IPS-NIHi7 (cell line): Measurements from ENCODE around the gene APCDD1L.

Experiments
- DNase-seq: peaks from one replicate; pipeline ENCODE4 v3.0.0; 2012; ENCODE audit warnings: mixed read lengths; ENCODE audit errors: extremely low spot score

The APCDD1L gene

DNA sequence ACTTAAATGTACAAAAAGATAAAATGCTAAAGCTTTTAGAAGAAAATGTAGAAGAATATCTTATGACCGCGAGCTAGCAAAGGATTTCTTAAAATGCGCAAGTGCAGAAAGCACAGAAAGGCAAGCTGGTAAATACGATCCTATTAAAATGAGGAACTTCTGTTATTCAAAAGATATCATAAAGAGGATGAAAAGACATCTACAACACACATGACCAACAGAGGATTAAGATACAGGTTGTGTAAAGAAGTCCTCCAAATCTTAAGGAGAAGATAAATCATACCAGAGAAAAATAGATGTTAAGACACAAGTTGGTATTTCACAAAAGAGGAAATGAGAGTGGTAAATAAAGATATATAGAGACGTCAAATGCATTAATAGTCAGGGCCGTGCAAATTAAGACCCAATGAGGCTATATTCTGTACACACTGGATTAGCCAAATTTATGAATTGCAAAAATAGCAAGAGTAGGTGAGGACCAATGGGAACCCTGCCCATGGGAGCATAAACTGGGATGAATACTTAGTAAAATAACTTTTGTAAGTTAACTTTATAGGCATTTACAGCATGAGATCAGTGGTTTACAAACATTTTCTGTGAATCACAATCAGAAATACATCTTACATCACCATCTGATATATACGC lies 23.0 kb downstream of the APCDD1L start:
- no peak for DNase-seq

DNA sequence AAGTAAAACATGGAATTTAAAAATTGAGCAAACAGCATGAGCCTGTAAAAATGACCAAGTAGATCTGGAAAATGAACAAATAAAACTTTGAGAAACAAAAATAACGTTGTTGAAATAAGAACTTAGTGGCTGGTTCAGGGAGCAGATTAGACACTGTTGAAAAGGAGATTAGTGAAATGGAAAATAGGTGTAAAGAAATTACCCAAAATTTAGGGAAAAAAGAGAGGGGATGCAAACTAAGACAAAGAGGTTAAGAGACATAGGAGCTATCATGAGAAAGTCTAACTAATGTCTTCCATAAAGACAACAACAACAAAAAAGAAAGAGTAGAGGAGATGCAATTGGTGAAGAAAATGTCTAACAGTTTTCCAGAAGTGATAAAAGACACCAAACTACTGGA lies 29.0 kb downstream of the APCDD1L start:
- no peak for DNase-seq

DNA sequence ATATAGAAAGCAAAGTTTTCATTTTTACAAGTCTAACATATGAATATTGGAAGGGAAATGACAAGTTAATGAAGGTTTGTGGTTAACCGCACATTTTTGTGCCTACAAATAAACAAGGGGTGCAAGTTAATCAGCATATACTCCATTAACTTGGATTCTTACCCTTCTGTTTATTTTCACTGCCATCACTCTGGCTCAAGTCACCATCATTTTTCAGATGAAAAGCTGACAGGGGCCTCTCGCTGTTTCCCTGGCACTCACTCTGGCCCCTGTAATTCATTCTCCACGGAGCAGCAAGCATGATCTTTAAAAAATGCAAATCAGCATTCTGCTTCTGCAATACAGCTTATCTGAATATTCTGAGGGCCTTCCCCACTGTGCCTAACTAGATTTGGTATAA lies 29.8 kb downstream of the APCDD1L start:
- no peak for DNase-seq

DNA sequence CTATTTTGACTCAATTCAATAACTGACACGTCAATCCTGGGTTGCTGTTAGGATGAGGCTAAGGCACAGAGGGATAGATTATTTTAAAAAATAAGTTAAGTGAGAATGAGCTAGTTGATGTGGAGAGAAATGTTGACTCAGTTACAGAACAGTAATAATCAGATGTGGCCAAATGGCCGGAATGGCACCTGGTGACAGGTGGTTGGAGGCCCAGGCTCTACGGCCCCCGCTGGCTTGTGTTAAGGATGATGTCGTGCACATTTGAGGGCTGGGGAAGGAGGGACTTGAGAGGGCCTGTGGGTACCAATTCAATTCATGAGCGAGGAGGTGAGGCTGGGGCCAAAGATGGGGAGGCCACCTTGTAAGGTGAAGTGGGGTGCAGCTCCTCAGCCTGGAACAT lies 31.7 kb downstream of the APCDD1L start:
- no peak for DNase-seq

DNA sequence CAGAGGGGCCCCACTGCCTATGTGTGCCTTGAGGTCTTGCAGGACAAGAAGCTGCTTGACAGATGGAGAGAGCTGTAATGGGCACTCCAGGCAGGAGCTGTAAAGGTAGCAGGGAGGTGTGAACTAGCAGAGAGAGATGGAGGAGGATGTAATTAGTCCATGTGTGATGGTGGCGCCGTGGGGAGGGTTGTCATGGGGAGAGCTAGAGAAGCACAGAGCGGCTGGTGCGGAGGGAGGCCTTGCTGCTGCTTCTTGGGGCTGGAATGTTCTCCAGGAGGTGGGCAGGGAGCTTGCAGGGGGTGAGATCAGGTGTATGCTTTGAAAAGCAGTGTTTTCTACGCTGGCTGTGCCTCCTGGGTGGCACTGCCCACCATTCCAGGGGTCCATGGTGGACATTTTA lies 32.1 kb downstream of the APCDD1L start:
- DNase-seq: no peak

DNA sequence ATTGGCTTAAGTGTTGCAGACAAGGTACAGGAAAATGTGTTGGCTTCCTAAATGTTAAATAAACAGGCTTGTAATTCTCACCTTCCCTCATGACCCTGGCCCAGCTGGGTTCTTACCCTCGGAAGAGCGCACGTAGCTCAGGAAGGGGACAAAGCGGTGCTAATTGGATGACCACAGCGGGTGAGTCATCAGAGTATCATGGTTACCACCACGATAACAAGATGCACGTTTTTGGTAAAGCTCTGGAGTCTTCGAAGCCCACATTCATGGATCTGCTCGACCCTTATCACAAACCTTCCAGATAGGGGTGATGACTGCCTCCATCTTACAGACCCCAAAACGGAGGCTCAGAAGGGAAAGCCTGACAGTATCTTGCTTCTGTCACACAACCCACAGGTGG lies 32.8 kb downstream of the APCDD1L start:
- DNase-seq: peak; percentile 67

DNA sequence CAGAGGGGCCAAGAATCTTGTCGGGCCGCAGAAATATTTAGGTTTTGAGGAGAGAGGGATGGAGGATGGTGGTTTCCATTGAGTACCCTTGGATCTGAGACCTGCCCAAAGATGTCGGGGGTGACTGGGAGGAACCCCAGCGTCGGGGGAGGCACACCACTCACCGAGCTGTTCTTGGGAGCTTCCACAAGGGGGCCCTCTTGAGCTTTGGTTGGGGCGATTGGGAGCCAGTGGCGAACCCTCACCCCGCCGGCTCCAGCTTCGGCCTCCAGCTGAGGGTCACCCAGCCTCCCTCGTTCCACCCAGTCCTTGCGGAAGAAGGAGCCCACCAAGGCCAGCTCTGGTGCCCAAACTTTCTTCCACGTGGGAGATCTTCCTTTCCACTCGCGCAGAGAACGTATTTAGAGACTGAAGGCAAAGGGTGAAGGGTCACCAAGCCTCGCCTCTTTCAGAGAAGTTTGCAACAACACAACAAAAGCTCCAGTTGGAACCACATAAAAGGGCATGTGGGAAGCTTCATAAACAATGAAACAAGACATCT lies 33.6 kb downstream of the APCDD1L start:
- peak; percentile 98 for DNase-seq

DNA sequence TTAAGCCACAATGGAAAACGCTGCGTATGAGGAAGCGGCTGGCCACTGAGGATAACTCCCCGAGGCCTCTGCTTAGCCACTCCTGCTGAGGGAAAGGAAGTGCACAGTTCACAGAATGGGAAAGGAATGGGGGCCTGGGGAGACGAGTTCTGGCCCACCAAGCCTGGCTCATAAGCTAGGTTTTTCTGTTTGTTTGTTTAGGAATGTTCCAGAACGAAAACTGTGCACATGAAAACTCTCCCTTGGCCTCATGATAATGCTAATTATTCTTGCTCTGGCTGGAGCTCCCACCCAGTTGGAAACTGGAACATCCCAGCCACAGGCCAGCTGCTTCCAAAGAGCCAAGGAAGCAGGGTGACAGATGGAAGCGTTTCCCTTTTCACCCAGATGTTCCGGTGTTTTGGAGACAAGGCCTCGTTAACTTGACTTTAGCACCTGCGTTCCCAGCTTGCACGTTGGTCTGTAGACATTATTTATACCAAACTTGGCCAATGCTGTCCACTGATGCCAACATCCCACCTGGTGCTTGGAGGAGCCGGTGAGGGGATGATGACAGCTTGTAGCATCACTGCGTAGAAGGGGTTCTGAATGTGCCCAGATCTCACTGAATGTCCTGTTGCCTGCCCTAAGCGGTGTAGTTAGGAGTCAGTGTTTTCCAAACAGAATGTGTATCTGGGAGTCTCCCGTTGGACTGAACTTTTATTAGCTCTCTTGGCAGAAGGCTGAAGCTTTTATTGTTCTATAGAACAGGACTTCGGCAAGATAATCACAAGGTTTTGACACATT lies 34.5 kb downstream of the APCDD1L start:
- no peak for DNase-seq

DNA sequence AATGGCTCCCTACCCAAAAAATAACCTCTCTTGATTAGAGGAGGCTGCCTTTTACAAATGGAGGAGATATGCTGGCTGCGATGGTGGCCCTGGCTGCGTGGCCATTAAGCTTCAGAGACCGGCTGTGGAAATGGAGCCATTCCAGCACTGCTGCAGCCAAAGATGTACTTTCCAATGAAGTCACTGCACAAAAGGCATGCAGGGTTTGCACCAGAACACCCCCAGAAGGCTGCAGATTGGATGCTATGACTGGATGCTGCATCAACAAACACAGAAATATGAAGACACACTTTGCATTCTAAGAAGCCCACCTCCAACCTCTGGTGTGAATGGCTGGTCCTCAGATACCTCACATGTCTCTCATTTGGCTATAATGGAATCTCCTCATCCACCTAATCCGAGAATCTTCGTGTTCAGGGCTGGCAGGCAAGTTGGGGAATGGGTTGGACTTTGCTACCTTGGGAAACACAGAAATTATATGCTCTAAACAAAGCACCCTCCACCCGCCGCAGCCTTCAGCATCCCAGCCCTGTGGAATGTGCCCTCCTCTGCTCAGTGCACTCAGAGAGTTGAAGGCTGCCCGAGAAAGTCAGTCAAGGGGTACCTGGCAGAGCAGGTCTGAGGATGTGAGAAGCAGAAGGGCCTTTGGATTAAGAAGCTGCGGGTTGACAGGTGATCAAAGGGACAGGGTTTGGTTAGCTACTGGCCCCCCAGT lies 35.3 kb downstream of the APCDD1L start:
- DNase-seq: no peak

DNA sequence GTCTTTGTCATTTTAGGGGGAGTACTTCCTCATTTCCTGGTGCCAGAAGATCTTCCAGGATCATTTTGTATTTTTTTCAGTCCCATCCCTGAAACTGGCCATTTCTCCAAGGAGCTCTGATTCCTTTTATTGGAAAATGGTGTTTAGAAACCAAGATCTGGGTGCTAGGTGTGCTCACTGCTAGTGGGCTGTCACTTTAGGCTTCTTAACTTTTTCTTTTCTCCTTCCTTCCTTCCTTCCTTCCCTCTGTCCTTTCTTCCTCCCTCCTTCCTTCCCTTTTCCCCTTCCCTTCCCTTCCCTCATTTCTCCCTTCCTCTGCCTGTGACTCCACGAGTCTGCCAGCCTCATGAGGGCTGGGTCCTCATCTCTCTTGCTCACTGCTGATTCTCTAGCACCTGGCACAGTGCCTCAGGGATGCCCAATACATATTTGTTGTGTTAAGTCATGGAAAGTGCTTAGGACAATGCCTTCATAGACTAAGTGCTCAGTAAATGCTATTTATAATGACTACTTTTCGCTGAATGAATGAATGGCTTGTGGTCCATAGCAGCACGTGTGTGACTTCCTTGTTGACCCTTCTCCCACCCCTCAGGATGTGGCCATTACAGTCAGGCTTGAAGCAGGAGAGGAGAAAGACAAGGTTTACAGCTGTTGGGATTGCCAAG lies 36.9 kb downstream of the APCDD1L start:
- DNase-seq: no peak

DNA sequence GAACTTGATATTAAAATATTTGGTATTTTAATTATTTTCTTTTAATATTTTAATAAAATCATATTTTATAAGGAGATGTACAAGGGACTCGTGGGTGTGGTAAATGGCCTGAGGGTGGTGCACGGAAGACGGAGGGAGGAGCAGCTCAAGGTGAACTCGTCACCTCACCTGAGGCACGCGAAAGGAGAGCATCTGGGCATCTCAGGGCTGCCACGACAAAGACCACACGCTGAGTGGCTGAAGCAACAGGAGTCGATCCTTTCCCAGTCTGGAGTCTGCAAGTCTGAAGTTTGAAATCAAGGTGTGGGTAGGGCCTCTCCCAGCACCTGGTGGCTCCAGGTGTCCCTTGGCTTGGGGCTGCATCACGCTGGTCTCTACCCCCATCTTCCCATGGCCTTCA lies 39.7 kb downstream of the APCDD1L start:
- no peak for DNase-seq

DNA sequence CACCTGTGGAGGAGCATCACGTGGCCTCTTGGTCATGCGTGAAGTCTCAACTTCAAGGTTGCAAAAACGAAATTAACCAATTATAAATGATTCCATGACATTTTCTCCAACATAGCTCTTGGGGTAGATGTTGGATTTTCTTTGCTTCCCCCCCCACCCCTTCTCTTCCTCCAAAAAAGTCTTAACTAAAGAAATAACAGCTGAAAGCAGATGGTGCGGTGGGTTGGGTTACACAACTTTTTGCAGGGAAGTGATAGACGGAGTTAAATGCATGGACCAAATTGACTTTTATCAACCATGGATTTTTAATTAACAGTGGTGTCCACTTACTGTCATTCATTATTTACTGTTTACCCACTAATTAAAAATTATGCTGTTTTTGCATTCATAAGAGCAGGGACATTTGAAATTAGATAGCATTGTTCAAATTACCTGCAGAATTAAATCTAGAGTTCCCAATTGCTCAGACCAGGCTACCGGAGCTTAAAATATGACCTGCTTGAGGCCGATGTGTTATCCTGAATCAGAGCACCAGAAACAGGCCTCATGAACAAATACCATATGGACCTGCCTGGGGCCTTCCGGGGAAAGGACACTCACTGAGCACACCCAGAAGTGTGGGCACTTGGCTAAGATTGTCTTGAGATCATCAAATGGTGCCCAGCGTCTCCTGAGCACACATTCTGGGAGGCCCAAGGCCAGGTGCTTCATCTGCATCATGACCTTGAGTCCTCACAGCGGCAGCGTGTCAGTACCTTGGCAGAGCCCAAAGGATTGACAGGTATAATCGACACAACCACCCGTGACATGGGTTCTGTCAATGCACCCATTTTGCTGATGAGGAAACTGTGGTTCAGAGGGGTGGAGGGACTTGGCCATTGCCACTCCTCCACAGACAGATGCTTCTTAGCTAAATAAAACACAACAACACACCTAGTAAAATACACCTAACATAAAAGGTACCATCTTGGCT lies 41.5 kb downstream of the APCDD1L start:
- no peak for DNase-seq

DNA sequence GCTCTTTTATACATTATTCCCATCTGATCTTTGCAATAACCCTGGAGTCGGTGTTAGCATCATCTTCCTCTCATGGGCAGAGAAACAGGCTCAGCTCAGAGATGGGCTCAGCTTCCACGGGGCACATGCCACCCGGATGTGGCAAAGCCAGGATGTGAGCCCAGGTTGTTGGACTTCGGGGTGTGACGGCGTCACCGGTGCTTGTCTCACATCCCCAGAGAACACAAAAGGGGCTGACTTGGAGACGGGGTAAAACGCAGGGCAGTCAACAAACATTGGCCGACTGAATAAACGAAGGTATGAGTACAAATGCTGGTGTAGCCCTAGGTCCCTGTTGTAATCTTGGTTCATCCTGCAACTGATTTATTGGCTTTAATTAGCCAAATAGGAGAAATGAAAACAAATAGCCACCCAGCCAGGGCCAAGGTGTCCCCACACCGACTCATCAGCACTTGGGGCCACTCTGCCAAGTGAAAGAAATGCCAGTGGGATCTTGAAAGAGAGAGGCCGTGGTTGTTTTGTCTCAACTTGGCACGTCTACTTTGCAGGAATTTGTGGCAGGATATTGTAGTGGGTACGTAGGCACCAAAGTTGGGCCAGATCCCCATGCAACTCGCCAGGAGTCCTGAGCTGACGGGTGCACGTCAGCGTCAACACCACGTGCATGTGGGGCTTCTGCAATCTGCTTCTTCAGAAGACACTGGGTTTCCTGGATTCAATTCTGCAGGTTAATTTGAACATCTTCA lies 42.8 kb downstream of the APCDD1L start:
- no peak for DNase-seq

DNA sequence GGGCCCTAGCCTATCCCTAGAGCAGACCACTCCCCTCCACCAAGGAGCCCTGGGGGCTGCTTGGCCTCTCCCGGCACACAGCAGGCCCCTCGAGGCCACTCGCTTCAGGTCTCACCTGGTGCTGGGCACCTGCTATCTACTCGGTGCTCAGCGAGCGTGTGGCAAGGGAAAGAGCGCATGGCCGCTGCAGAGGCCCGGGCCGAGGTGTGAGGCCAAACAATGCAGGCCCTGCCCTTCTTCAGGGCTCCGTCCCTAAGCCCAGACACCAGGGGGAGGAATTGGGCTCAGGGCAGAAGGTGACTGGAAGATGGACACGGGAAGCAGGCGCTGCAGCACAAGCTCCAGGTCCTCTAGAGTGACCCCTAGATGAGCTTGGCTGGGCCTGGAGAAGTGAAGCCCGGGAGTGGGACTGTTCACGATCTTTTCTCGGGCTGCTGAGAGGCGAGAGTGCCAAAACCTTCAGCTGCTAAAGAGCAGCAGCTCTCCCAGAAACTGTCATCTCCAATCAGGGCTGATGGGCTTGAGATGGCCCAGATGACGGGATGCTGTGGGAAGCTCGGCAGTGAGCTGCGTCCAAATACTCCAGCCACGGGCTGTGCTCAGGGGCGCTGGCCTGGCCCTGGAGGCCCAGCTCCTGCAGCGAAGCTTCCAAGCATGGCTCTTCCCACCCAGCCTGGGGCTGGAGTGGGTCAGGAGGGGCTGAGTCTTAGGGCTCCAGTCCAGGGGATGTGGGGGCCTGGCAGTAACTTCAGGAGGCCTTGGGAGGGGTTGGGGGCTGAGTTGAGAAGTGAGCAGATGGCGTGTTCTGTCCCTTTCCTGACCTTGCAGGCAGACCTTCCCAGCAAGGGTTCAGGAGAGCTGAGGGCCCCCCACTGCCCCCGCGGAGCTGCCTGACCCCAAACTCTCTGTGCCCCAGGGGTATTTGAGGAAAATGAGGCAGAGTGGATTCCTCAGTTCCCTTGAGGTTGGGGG lies 43.7 kb downstream of the APCDD1L start:
- no peak for DNase-seq

DNA sequence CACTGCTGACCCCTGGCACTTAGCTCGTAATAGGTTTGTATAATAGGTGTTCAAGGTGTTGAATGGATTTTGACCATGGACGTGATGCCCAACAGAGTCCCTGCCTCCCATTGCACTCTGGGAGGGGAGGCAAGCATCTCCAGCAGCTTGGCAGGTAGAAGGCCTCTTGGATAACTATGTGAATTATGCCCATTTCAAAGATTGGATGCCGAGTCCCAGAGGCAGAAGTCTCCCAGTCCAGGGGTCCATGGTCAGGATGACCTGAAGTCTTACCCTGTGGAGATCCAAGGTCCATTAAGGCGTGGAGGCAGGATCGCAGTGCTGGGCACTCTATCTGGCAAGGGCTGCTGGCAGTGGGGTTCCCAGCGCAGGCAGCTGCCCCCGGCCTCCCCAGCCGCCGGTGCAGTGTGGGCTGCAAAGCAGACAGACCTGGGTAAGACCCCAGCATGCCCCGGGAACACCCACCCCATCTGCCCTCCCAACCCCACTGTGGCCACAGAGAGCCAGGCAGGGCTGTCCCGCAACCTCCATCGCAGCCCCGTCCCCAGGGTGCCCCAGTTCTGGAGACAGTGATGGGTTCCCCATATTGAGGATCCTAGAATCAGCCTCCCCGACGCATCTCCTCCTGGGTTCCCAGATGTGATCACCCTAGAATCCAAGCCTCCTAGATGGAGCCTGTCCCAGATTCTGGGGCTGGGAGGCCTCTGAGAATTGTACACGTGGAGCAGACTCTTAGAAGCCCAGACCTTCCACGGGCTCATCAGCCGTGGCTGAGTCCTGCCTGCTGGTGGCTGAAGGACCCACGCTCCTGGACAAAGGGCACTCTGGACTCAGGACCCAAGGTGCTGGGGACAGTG lies 44.6 kb downstream of the APCDD1L start:
- no peak for DNase-seq

DNA sequence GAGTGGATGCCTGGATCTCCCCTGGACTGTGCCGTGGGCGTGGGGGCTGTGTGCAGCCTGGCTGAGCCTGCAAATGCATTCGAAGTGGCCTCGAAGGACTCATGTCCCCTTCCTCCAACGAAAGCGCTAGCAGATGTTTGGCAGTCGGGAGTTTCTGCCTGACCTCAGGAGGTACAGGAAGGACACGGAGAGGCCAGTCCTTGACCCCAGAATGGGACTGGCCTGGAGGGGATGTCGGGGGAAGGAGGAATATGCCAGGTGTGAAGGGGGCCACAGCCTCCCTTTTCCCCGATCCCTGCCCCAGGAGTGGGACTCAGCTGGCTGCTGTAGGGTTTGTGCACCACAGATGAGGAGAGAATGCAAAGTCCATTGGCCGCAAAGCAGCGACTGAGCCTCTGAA lies 45.6 kb downstream of the APCDD1L start:
- DNase-seq: no peak

DNA sequence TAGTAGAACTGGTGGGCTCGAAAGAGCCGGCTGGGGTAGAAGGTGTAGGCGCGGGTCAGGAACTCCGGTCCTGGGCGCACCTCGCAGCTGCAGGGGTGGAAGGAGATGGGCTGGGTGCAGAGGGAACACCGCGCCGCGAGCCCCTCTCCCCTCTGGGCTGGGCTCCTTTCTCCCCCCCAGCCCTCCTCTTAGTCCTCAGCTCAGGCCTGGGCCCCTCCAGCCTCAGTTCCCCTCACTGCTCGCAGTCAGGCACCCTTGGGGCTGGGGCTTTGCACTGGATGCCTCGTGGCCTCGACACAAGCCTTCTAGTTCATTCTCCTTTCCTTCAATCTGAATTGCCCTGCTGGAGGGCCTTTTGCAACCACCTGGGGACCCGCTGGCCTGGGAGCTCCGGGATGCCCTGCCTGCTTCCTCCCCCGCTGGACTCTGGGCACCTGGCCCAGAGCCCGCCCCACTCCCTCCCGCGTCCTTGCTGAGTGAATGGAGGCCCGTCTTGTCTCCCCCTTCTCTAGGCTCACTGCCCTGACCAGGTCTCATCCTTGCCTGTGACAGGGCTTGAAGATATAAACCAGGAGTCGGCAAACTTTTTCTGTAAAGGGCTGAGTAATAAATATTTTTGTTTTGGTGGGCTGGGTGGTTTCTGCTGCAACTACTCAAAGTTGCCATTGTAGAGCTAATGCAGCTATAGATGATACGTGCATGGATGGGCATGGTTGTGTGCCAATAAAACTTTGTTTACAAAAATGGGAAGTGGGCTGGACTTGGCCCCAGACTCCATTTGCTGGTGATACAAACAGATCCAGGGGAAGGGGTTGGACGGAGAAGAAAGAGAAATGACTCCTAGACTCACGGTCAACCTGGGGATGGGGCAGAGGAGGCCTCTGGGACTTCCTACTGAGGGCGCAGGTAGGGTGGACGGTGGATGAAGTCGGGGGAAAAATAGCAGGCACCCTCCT lies 47.3 kb downstream of the APCDD1L start:
- DNase-seq: no peak
